Hepatocyte (in vitro differentiated cells): Measurements from ENCODE around the gene MINDY4. TPM values are rescaled to one million over a fixed set of nuclear protein-coding genes. Genes with fewer than 3 reads are reported as not detected.
A peak's percentile ranks its signal among the peaks of the same experiment; 100 is the strongest.

Experiments
- DNase-seq: peaks from one replicate; pipeline ENCODE4 v3.0.0-alpha.2; 2016; ENCODE audit warnings: low spot score
- H2AFZ ChIP-seq: fragments of 200-600 bp; sonication (generic); 2 replicates; pipeline ENCODE4 v1.6.0; 2016; ENCODE audit warnings: antibody characterized with exemption, mild to moderate bottlenecking
- H3K27ac ChIP-seq: fragments of 200-600 bp; sonication (generic); 2 replicates; pipeline ENCODE4 v1.5.1; 2016; ENCODE audit warnings: mild to moderate bottlenecking
- H3K27me3 ChIP-seq: fragments of 200-600 bp; sonication (generic); 2 replicates; pipeline ENCODE4 v1.6.1; 2016
- H3K36me3 ChIP-seq: fragments of 200-600 bp; sonication (generic); replicated peaks from 2 replicates; pipeline ENCODE4 v1.5.1; 2016; ENCODE audit warnings: low read depth; ENCODE audit not compliant: insufficient read depth
- H3K4me1 ChIP-seq: fragments of 200-600 bp; sonication (generic); 2 replicates; pipeline ENCODE4 v1.5.1; 2016; ENCODE audit warnings: mild to moderate bottlenecking, moderate library complexity; ENCODE audit not compliant: insufficient read depth
- H3K4me2 ChIP-seq: fragments of 200-600 bp; sonication (generic); 2 replicates; pipeline ENCODE4 v1.6.0; 2016
- H3K4me3 ChIP-seq: fragments of 200-600 bp; sonication (generic); 2 replicates; pipeline ENCODE4 v1.5.1; 2016; ENCODE audit warnings: mild to moderate bottlenecking
- H3K79me2 ChIP-seq: fragments of 200-600 bp; sonication (generic); 2 replicates; pipeline ENCODE4 v1.6.0; 2017; ENCODE audit warnings: mild to moderate bottlenecking
- H3K9me2 ChIP-seq: fragments of 200-600 bp; sonication (generic); replicated peaks from 2 replicates; pipeline ENCODE4 v1.6.0; 2017; ENCODE audit warnings: mild to moderate bottlenecking; ENCODE audit not compliant: insufficient read depth
- H3K9me3 ChIP-seq: fragments of 200-600 bp; sonication (generic); 2 replicates; pipeline ENCODE4 v1.5.1; 2016; ENCODE audit warnings: low read depth, mild to moderate bottlenecking
- H4K20me1 ChIP-seq: fragments of 200-600 bp; sonication (generic); 2 replicates; pipeline ENCODE4 v1.6.0; 2016; ENCODE audit warnings: mild to moderate bottlenecking; ENCODE audit not compliant: insufficient read depth, poor library complexity, severe bottlenecking
- EZH2 ChIP-seq: fragments of 200-600 bp; sonication (generic); IDR thresholded peaks from 2 replicates; pipeline ENCODE4 v1.6.1; 2016; ENCODE audit warnings: antibody characterized with exemption, mild to moderate bottlenecking, borderline replicate concordance
- EZH2phosphoT487 ChIP-seq: fragments of 200-600 bp; sonication (generic); IDR thresholded peaks from one replicate; pipeline ENCODE4 v1.6.1; 2018; ENCODE audit warnings: antibody characterized with exemption, mild to moderate bottlenecking, low read depth, moderate library complexity; ENCODE audit not compliant: unreplicated experiment, severe bottlenecking
- WGBS: methylation state at CpG from one replicate; pipeline ENCODE4 v1.1.6; 2016; ENCODE audit warnings: low lambda C conversion rate; ENCODE audit errors: missing lambda C conversion rate; 5-methylcytosine and 5-hydroxymethylcytosine counted together
- polyA plus RNA-seq: library from polyadenylated mRNA; unstranded; fragments of >200 nt; fragmentation: Nextera tagmentation; extraction: Ambion mirVana; gene quantifications from 2 replicates; pipeline ENCODE4 v1.2.1, GENCODE V29; 2016
- total RNA-seq: library from RNA; depleted of rRNA; stranded (reverse); fragments of >200 nt; gene quantifications from 2 replicates; pipeline ENCODE4 v1.2.3, GENCODE V29; 2014
- TF ChIP-seq, protein P1 (sequence below): fragments of 200-600 bp; sonication (generic); IDR thresholded peaks from 2 replicates; pipeline ENCODE4 v1.5.1; 2016; ENCODE audit warnings: antibody characterized with exemption, mild to moderate bottlenecking; ENCODE audit not compliant: poor library complexity

The MINDY4 gene
- total and polyA plus RNA-seq, 2 experiments from 2014 or later: 4.4 to 6.3 TPM

- Histone ChIP-seq H3K4me3 (no peak overlapping the region), H3K9me2 (no peaks in the 10 kb centered on the region), H3K27me3 (no peaks in the 10 kb centered on the region), H3K4me2 (no peak overlapping the region), H3K9me3 (no peaks in the 10 kb centered on the region), H3K36me3 (no peaks in the 10 kb centered on the region), H2AFZ (no peak overlapping the region), H3K79me2 (no peaks in the 10 kb centered on the region), H3K27ac (no peak overlapping the region), H3K4me1 (peaks cover 10% of the 10 kb centered on the region), H4K20me1 (no peaks in the 10 kb centered on the region)
- 81% methylated on average over 19 of the region's 19 CpGs for WGBS
- TF ChIP-seq, protein P1, sequence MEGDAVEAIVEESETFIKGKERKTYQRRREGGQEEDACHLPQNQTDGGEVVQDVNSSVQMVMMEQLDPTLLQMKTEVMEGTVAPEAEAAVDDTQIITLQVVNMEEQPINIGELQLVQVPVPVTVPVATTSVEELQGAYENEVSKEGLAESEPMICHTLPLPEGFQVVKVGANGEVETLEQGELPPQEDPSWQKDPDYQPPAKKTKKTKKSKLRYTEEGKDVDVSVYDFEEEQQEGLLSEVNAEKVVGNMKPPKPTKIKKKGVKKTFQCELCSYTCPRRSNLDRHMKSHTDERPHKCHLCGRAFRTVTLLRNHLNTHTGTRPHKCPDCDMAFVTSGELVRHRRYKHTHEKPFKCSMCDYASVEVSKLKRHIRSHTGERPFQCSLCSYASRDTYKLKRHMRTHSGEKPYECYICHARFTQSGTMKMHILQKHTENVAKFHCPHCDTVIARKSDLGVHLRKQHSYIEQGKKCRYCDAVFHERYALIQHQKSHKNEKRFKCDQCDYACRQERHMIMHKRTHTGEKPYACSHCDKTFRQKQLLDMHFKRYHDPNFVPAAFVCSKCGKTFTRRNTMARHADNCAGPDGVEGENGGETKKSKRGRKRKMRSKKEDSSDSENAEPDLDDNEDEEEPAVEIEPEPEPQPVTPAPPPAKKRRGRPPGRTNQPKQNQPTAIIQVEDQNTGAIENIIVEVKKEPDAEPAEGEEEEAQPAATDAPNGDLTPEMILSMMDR: no peak
- TF ChIP-seq EZH2 (no peak), EZH2phosphoT487 (no peak)
- DNase-seq: no peak
Observed at GRCh38 chr7:30841025-30841735, 70.0 kb downstream of the MINDY4 start.

- H3K9me3 ChIP-seq: no peaks in the 10 kb centered on the region
- no peaks in the 10 kb centered on the region for H3K36me3 ChIP-seq
- H3K4me1 ChIP-seq: peaks cover 10% of the 10 kb centered on the region
- H3K79me2 ChIP-seq: no peaks in the 10 kb centered on the region
- TF ChIP-seq EZH2 (no peak), EZH2phosphoT487 (no peak)
- TF ChIP-seq, protein P1: no peak
- H4K20me1 ChIP-seq: no peaks in the 10 kb centered on the region
- no peak overlapping the region for H2AFZ ChIP-seq
- H3K4me2 ChIP-seq: no peak overlapping the region
- H3K9me2 ChIP-seq: no peaks in the 10 kb centered on the region
- 85% methylated on average over 7 of the region's 7 CpGs for WGBS
- no peaks in the 10 kb centered on the region for H3K27me3 ChIP-seq
- H3K4me3 ChIP-seq: no peak overlapping the region
- H3K27ac ChIP-seq: no peak overlapping the region
- no peak for DNase-seq
Observed at GRCh38 chr7:30841801-30842541, 70.8 kb downstream of the MINDY4 start.

- Histone ChIP-seq H3K27ac (peak overlapping the region; percentile 23), H3K9me2 (no peaks in the 10 kb centered on the region), H4K20me1 (no peaks in the 10 kb centered on the region), H3K4me1 (peaks cover 10% of the 10 kb centered on the region), H3K36me3 (no peaks in the 10 kb centered on the region), H3K9me3 (no peaks in the 10 kb centered on the region), H3K4me3 (no peak overlapping the region), H3K27me3 (no peaks in the 10 kb centered on the region), H3K4me2 (no peak overlapping the region), H2AFZ (no peak overlapping the region), H3K79me2 (no peaks in the 10 kb centered on the region)
- 88% methylated on average over 8 of the region's 8 CpGs for WGBS
- no peak for TF ChIP-seq EZH2phosphoT487
- TF ChIP-seq EZH2: no peak
- TF ChIP-seq, protein P1: no peak
- DNase-seq: no peak
Observed at GRCh38 chr7:30842542-30843451, 71.6 kb downstream of the MINDY4 start.
